Stomach (tissue), 4 donors: ENCODE results near the gene HINT3.

Experiments
- CTCF ChIP-seq, 7 experiments: fragments of 450-650 bp in 4 of 7; fragments of 200-600 bp in 3 of 7; sonication (generic) in 3 of 7; IDR thresholded peaks; one replicate each; pipeline ENCODE4 v1.5.1; 2016 to 2019; ENCODE audit warnings: antibody characterized with exemption in 7 of 7, control low read depth in 2 of 7, mild to moderate bottlenecking in 1 of 7
- POLR2A ChIP-seq, 4 donors: fragments of 450-650 bp; IDR thresholded peaks; one replicate each; pipeline ENCODE4 v1.6.1; 2016; ENCODE audit warnings: antibody characterized with exemption in 4 of 4, control low read depth in 2 of 4, mild to moderate bottlenecking in 1 of 4, moderate library complexity in 1 of 4

GRCh38 chr6:126002755-126003679 lies 46.4 kb downstream of the HINT3 start:
- no peak for TF ChIP-seq CTCF (IDR thresholded peaks at IDR 0.05)
- no peak for TF ChIP-seq POLR2A (IDR thresholded peaks at IDR 0.05)
